ENCODE data around the gene CRY2. TPM values are rescaled to one million over a fixed set of nuclear protein-coding genes. Genes with fewer than 3 reads are reported as not detected.

The CRY2 gene
- polyA plus RNA-seq, 2 of the 4 experiments (the other 2 are of a cell fraction): 3.2 to 4.1 TPM

GRCh38 chr11:45846174-45846675 is 1.1 kb upstream of the CRY2 start:
- peaks cover 19% of the 10 kb centered on the region for H3K4me1 ChIP-seq
- H3K9me3 ChIP-seq: no peaks in the 10 kb centered on the region
- 52% methylated on average over 4 of the region's 4 CpGs for WGBS (ENCODE audit: missing lambda C conversion rate)
- ATAC-seq (no peak), FAIRE-seq (no peak), DNase-seq (ENCODE audit: low read depth in 1 of 2, low spot score in 1 of 2) (no peak)
- no peak overlapping the region; the same call in 2 of the 3 replicates for H3K4me2 ChIP-seq
- POLR2A ChIA-PET: interaction anchor here (0.7 kb wide), 1 partner anchor 72 kb away, joined by 6 read pairs; no protein-coding TSS in a partner anchor
- CTCF ChIA-PET: interaction anchor here (1.5 to 2.3 kb wide), 2 partner anchors 11 to 75 kb away, joined by 5 to 7 read pairs; no protein-coding TSS in a partner anchor
- no peak overlapping the region for H3K4me3 ChIP-seq
- H3K27ac ChIP-seq: no peak overlapping the region
- TF ChIP-seq ESRRA (IDR thresholded peaks at IDR 0.05; ENCODE audit: borderline replicate concordance, low read length) (no peak), MAZ (IDR thresholded peaks at IDR 0.05; ENCODE audit: borderline replicate concordance, low read depth, low read length) (no peak), FOXS1 (CRISPR knock-in tag; IDR thresholded peaks at IDR 0.05) (no peak), SMC3 (IDR thresholded peaks at IDR 0.05) (no peak), POLR2AphosphoS2 (conservative IDR thresholded peaks at IDR 0.05; ENCODE audit: low read length) (no peak), ZNF302 (CRISPR knock-in tag; IDR thresholded peaks at IDR 0.05) (no peak), FOSB (CRISPR knock-in tag; IDR thresholded peaks at IDR 0.05) (no peak), ELK1 (IDR thresholded peaks at IDR 0.05; ENCODE audit: low read depth, low read length) (no peak), FOSL2 (IDR thresholded peaks at IDR 0.05) (no peak), FOSL2 (CRISPR knock-in tag; IDR thresholded peaks at IDR 0.05) (no peak), EHF (CRISPR knock-in tag; IDR thresholded peaks at IDR 0.05) (no peak), EP300 (IDR thresholded peaks at IDR 0.05) (no peak), MAFK (IDR thresholded peaks at IDR 0.05; ENCODE audit: partially characterized antibody) (no peak), BHLHE40 (IDR thresholded peaks at IDR 0.05; ENCODE audit: low read depth, low read length) (no peak), CTCF (IDR thresholded peaks at IDR 0.05) (no peak), E2F6 (IDR thresholded peaks at IDR 0.05; ENCODE audit: borderline replicate concordance, low read depth) (no peak), SREBF2 (IDR thresholded peaks at IDR 0.05) (no peak), MAX (IDR thresholded peaks at IDR 0.05) (no peak)

GRCh38 chr11:45847911-45848316 is 639 bp downstream of the CRY2 start:
- no peaks in the 10 kb centered on the region for H3K9me3 ChIP-seq
- peaks cover 19% of the 10 kb centered on the region for H3K4me1 ChIP-seq
- 3% methylated on average over 13 of the region's 16 CpGs for WGBS (ENCODE audit: missing lambda C conversion rate)
- no peak for FAIRE-seq
- peak overlapping the region; percentile 68 to 88 for H3K27ac ChIP-seq
- no peak for TF ChIP-seq RCOR1 (IDR thresholded peaks at IDR 0.05; ENCODE audit: low read depth, low read length)
- TF ChIP-seq RAD21 (conservative IDR thresholded peaks at IDR 0.05 in 1 of 2, IDR thresholded peaks at IDR 0.05 in 1 of 2): no peak
- no peak for TF ChIP-seq JUNB (IDR thresholded peaks at IDR 0.05)
- no peak for TF ChIP-seq EHMT2 (IDR thresholded peaks at IDR 0.05; ENCODE audit: low read depth)
- no peak for TF ChIP-seq BCL3 (IDR thresholded peaks at IDR 0.05)
- no peak for TF ChIP-seq RNF2 (IDR thresholded peaks at IDR 0.05; ENCODE audit: borderline replicate concordance, low read depth)
- no peak for TF ChIP-seq FOSB (CRISPR knock-in tag; IDR thresholded peaks at IDR 0.05)
- no peak for TF ChIP-seq ESRRA (IDR thresholded peaks at IDR 0.05; ENCODE audit: borderline replicate concordance, low read length)
- no peak for TF ChIP-seq FOXS1 (CRISPR knock-in tag; IDR thresholded peaks at IDR 0.05)
- no peak for TF ChIP-seq MAZ (IDR thresholded peaks at IDR 0.05; ENCODE audit: borderline replicate concordance, low read depth, low read length)
- H3K4me2 ChIP-seq: peak overlapping the region; percentile 88
- peak; percentile 68 to 70 for ATAC-seq
- DNase-seq (ENCODE audit: low read depth in 1 of 2, low spot score in 1 of 2): peak; percentile 42 to 56
- POLR2A ChIA-PET: interaction anchor here (0.6 kb wide), 1 partner anchor 30 kb away, joined by 3 read pairs; no protein-coding TSS in a partner anchor
- CTCF ChIA-PET: interaction anchor here (0.6 kb wide), 1 partner anchor 9 kb away, joined by 3 read pairs; no protein-coding TSS in a partner anchor
- peak overlapping the region; percentile 82 for H3K4me3 ChIP-seq

Data from A549 (cell line).